Memory B cell (primary cell): ENCODE results near the gene ABCB4.
"Not testable (repeated sequence)": the region's sequence is repeated elsewhere in the genome, so short reads cannot be mapped to it uniquely, and the experiment has no call there.

Experiments
- ATAC-seq: fragments of 150-1000 bp; cut with Tn5 transposase; 2 replicates; pipeline ENCODE4 v1.10.0; 2021; ENCODE audit warnings: low read depth, mild to moderate bottlenecking, moderate library complexity
- DNase-seq, 2 donors: peaks; one replicate each; pipeline ENCODE4 v3.0.0; 2022; ENCODE audit warnings: low spot score in 2 of 2
- H3K27ac Mint-ChIP-seq: one replicate; pipeline ENCODE4 v1.8.0; 2022; ENCODE audit warnings: mild to moderate bottlenecking, moderate library complexity, mixed read lengths
- H3K27me3 Mint-ChIP-seq: one replicate; pipeline ENCODE4 v1.8.0; 2022; ENCODE audit warnings: mixed read lengths
- H3K36me3 Mint-ChIP-seq: one replicate; pipeline ENCODE4 v1.8.0; 2022; ENCODE audit warnings: mild to moderate bottlenecking, mixed read lengths
- H3K4me1 Mint-ChIP-seq: one replicate; pipeline ENCODE4 v1.8.0; 2022; ENCODE audit warnings: mixed read lengths
- H3K4me3 Mint-ChIP-seq: one replicate; pipeline ENCODE4 v1.8.0; 2022; ENCODE audit warnings: mild to moderate bottlenecking, moderate library complexity, mixed read lengths
- H3K9me3 Mint-ChIP-seq: one replicate; pipeline ENCODE4 v1.8.0; 2022; ENCODE audit warnings: mixed read lengths

The ABCB4 gene

GRCh38 chr7:87464830-87465533 lies 10.5 kb downstream of the ABCB4 start:
- not testable (repeated sequence) for H3K27ac Mint-ChIP-seq, ATAC-seq, H3K9me3 Mint-ChIP-seq, DNase-seq, H3K27me3 Mint-ChIP-seq, H3K4me3 Mint-ChIP-seq
- Mint-ChIP-seq H3K4me1 (peaks cover 21% of the 10 kb centered on the region), H3K36me3 (peaks cover 20% of the 10 kb centered on the region)

GRCh38 chr7:87463982-87464381 lies 11.5 kb downstream of the ABCB4 start:
- ATAC-seq (no peak), DNase-seq (no peak)
- H3K4me3 Mint-ChIP-seq = no peak overlapping the region
- H3K36me3 Mint-ChIP-seq = peaks cover 25% of the 10 kb centered on the region
- no peak overlapping the region for H3K27ac Mint-ChIP-seq
- peaks cover 17% of the 10 kb centered on the region for H3K4me1 Mint-ChIP-seq
- no peaks in the 10 kb centered on the region for H3K9me3 Mint-ChIP-seq
- no peaks in the 10 kb centered on the region for H3K27me3 Mint-ChIP-seq

GRCh38 chr7:87460444-87460843 lies 15.0 kb downstream of the ABCB4 start:
- H3K4me3 Mint-ChIP-seq, H3K4me1 Mint-ChIP-seq, H3K27ac Mint-ChIP-seq, DNase-seq, H3K27me3 Mint-ChIP-seq, ATAC-seq, H3K9me3 Mint-ChIP-seq: not testable (repeated sequence)
- H3K36me3 Mint-ChIP-seq = peaks cover 13% of the 10 kb centered on the region

- Mint-ChIP-seq H3K36me3 (peaks cover 13% of the 10 kb centered on the region), H3K4me1 (peaks cover 2% of the 10 kb centered on the region), H3K27me3 (no peaks in the 10 kb centered on the region), H3K9me3 (no peaks in the 10 kb centered on the region), H3K4me3 (no peak overlapping the region), H3K27ac (no peak overlapping the region)
- DNase-seq (no peak), ATAC-seq (no peak)
These were observed 15.5 kb downstream of the ABCB4 start for GRCh38 chr7:87459941-87460340.

GRCh38 chr7:87458148-87458547 lies 17.3 kb downstream of the ABCB4 start:
- Mint-ChIP-seq H3K27me3 (no peaks in the 10 kb centered on the region), H3K36me3 (peaks cover 9% of the 10 kb centered on the region), H3K27ac (no peak overlapping the region), H3K4me1 (no peaks in the 10 kb centered on the region), H3K9me3 (no peaks in the 10 kb centered on the region), H3K4me3 (no peak overlapping the region)
- DNase-seq (no peak), ATAC-seq (no peak)

GRCh38 chr7:87456247-87456646 lies 19.2 kb downstream of the ABCB4 start:
- no peaks in the 10 kb centered on the region for H3K27me3 Mint-ChIP-seq
- DNase-seq (no peak), ATAC-seq (no peak)
- H3K4me3 Mint-ChIP-seq = no peak overlapping the region
- no peaks in the 10 kb centered on the region for H3K4me1 Mint-ChIP-seq
- H3K9me3 Mint-ChIP-seq = no peaks in the 10 kb centered on the region
- H3K27ac Mint-ChIP-seq = no peak overlapping the region
- peaks cover 11% of the 10 kb centered on the region for H3K36me3 Mint-ChIP-seq

GRCh38 chr7:87452279-87452678 lies 23.2 kb downstream of the ABCB4 start:
- ATAC-seq (no peak), DNase-seq (no peak)
- H3K4me3 Mint-ChIP-seq = no peak overlapping the region
- H3K27ac Mint-ChIP-seq = no peak overlapping the region
- H3K9me3 Mint-ChIP-seq = no peaks in the 10 kb centered on the region
- H3K27me3 Mint-ChIP-seq = no peaks in the 10 kb centered on the region
- no peaks in the 10 kb centered on the region for H3K4me1 Mint-ChIP-seq
- peaks cover 11% of the 10 kb centered on the region for H3K36me3 Mint-ChIP-seq

- Mint-ChIP-seq H3K27me3 (no peaks in the 10 kb centered on the region), H3K27ac (no peak overlapping the region), H3K4me3 (no peak overlapping the region), H3K4me1 (no peaks in the 10 kb centered on the region), H3K36me3 (peaks cover 11% of the 10 kb centered on the region), H3K9me3 (no peaks in the 10 kb centered on the region)
- ATAC-seq (no peak), DNase-seq (no peak)
These were observed 24.3 kb downstream of the ABCB4 start for GRCh38 chr7:87451187-87451586.

GRCh38 chr7:87450706-87451105 lies 24.8 kb downstream of the ABCB4 start:
- H3K9me3 Mint-ChIP-seq = no peaks in the 10 kb centered on the region
- no peak for ATAC-seq
- H3K4me3 Mint-ChIP-seq = no peak overlapping the region
- H3K27ac Mint-ChIP-seq = no peak overlapping the region
- no peaks in the 10 kb centered on the region for H3K27me3 Mint-ChIP-seq
- H3K36me3 Mint-ChIP-seq = peaks cover 11% of the 10 kb centered on the region
- DNase-seq = no peak
- peaks cover 4% of the 10 kb centered on the region for H3K4me1 Mint-ChIP-seq

- no peak for DNase-seq
- Mint-ChIP-seq H3K27me3 (no peaks in the 10 kb centered on the region), H3K36me3 (peaks cover 11% of the 10 kb centered on the region), H3K27ac (no peak overlapping the region), H3K4me1 (peaks cover 6% of the 10 kb centered on the region), H3K9me3 (no peaks in the 10 kb centered on the region), H3K4me3 (no peak overlapping the region)
- no peak for ATAC-seq
These were observed 27.1 kb downstream of the ABCB4 start for GRCh38 chr7:87448388-87448787.

- Mint-ChIP-seq H3K36me3 (peaks cover 19% of the 10 kb centered on the region), H3K27ac (no peak overlapping the region), H3K27me3 (no peaks in the 10 kb centered on the region), H3K4me3 (no peak overlapping the region), H3K4me1 (peaks cover 6% of the 10 kb centered on the region), H3K9me3 (no peaks in the 10 kb centered on the region)
- ATAC-seq (no peak), DNase-seq (no peak)
These were observed 28.3 kb downstream of the ABCB4 start for GRCh38 chr7:87447116-87447635.

- Mint-ChIP-seq H3K27ac (no peak overlapping the region), H3K4me3 (no peak overlapping the region), H3K27me3 (no peaks in the 10 kb centered on the region), H3K9me3 (no peaks in the 10 kb centered on the region), H3K36me3 (peaks cover 14% of the 10 kb centered on the region), H3K4me1 (peaks cover 6% of the 10 kb centered on the region)
- DNase-seq (peak in 1 of 2 donors; percentile 3), ATAC-seq (peak; percentile 72)
These were observed 29.6 kb downstream of the ABCB4 start for GRCh38 chr7:87445897-87446296.

- no peak overlapping the region for H3K27ac Mint-ChIP-seq
- H3K4me3 Mint-ChIP-seq = no peak overlapping the region
- no peaks in the 10 kb centered on the region for H3K27me3 Mint-ChIP-seq
- no peaks in the 10 kb centered on the region for H3K9me3 Mint-ChIP-seq
- H3K36me3 Mint-ChIP-seq = peaks cover 29% of the 10 kb centered on the region
- DNase-seq (no peak), ATAC-seq (no peak)
- no peaks in the 10 kb centered on the region for H3K4me1 Mint-ChIP-seq
These were observed 39.9 kb downstream of the ABCB4 start for GRCh38 chr7:87435546-87435945.

GRCh38 chr7:87432536-87432935 lies 42.9 kb downstream of the ABCB4 start:
- DNase-seq (no peak), ATAC-seq (no peak)
- H3K27ac Mint-ChIP-seq = no peak overlapping the region
- H3K4me1 Mint-ChIP-seq = peaks cover 5% of the 10 kb centered on the region
- H3K4me3 Mint-ChIP-seq = no peak overlapping the region
- H3K27me3 Mint-ChIP-seq = peaks cover 1% of the 10 kb centered on the region
- peaks cover 2% of the 10 kb centered on the region for H3K9me3 Mint-ChIP-seq
- H3K36me3 Mint-ChIP-seq = peaks cover 38% of the 10 kb centered on the region

GRCh38 chr7:87427288-87427687 lies 48.2 kb downstream of the ABCB4 start:
- no peak for DNase-seq
- no peak overlapping the region for H3K27ac Mint-ChIP-seq
- peaks cover 35% of the 10 kb centered on the region for H3K36me3 Mint-ChIP-seq
- H3K4me3 Mint-ChIP-seq = no peak overlapping the region
- ATAC-seq = no peak
- H3K4me1 Mint-ChIP-seq = peaks cover 14% of the 10 kb centered on the region
- H3K9me3 Mint-ChIP-seq = peaks cover 2% of the 10 kb centered on the region
- H3K27me3 Mint-ChIP-seq = peaks cover 2% of the 10 kb centered on the region
